ENCODE results near the gene NTN1.
"Not testable (repeated sequence)": the region's sequence is repeated elsewhere in the genome, so short reads cannot be mapped to it uniquely, and the experiment has no call there.

Gene NTN1

DNA sequence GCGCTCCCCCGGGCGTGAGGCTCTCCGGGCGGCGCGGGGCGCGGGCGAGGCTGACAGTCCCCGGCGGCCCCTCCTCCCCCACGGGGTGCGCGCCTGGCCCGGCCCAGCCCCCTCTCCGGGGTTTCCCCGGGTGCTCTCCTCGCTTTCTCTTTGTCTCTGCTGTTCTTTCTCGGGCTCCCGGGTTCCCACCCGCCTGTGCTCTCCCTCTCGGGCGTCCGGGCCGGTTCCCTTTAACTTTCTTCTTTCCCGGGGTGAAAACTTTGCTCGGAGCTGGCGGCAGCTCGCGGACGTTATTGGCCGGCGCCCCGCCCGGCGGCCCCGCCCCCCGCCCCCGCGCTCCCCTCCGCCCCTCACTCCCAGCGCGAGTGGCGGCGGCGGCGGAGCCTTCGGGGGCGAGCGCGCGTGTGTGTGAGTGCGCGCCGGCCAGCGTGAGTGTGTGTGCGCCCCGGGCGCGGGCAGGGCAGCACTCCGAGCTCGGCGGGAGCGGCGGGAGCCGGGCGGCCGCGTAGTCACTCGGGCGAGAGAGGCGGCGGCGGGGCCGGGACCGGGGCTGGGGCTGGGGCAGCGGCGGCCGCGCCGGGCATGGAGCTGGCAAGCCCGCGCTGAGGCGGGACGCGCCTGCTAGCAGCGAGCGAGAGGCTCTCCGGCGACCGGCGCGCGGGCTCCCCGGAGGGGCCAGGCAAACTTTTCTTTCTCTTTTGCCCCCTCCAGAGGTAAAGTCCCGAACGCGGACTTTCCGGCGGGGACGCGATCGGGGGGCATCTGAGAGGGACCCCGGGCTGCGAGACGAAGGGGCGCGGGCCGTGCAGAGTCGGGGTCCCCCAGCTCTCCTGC lies at the start of gene NTN1:
Gene NTN1, plus strand, starts transcription at position 353 of the 834 bp plus-strand sequence. CDS start 864 bp downstream, outside the sequence.
- DNase-seq = no peak

DNA sequence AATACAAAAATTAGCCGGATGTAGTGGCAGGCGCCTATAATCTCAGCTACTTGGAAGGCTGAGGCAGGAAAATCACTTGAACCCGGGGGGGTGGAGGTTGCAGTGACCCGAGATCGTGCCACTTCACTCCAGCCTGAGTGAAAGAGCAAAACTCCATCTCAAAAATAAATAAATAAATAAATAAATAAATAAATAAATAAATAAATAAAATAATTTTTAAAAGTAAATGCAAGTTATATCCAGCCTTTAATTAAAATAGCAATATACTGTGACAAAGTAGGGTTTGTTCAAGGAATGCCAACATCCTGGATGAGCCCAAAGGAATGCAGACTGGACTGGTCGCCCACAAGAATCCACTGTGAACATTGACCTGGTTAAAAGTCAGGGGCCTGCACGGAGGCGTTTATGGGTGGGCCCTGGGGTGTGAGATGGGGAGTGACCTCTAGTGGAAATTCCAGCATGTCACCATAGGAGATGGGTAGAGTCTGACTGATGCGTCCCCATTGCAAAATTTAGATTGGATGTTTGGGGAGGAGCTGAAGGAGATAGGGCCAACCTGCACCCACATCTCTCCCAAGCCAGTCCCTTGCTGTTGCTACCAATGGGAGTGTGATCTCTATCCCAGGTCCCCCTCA lies 46.1 kb upstream of the NTN1 start:
- no peak for DNase-seq

DNA sequence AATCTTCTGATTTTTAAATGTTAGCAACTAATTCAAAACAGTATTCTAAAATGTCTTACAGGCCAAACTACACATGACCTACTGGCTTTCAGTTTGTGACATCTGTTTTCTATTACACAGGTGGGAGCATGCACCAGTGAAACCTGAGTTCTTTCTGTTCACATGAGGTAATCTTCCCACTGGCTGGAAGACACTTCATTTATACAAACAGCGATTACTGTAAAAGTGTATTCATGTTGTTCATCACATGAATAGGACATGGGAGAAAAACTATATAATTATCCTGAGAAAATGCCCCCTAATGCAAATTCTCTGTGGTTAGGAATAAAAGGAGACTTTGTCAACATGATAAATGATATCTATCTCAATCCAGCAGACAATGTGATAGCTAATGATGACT lies 44.7 kb upstream of the NTN1 start:
- DNase-seq = no peak

DNA sequence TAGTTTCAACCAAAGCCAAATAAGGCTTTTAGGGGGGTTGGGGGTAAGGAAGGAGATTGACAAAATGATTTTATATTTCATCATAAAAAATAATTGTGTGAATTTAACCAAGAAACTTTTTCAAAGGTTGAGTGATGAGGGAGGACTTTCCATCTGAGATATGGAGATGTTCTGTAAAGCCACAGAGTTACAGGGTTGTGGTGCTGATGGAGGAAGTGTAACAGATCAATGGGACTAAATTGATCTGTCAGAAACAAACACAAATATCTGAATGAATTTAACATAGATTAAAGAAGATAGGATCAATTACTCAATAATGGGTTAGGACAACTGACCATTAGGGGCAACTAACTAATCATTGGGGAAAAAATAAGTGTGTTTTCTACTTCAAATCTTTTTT lies 41.6 kb upstream of the NTN1 start:
- DNase-seq = no peak

DNA sequence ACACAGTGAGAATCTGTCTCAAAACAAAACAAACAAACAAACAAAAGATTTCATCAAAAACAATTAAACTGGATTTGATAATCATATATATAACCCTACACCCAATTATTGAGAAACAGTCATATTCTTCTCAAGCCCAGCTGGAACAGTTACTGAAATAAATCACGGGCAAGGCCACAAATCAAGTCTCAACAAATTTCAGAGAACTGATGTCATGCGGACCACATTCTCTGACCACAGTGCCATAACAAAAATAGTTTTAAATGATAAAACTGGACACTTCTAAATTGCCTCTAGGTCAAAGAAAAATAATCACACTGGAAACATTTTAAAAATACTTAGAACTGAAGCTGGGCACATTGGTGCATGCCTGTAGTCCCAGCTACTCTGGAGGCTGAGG lies 39.9 kb upstream of the NTN1 start:
- DNase-seq = no peak

DNA sequence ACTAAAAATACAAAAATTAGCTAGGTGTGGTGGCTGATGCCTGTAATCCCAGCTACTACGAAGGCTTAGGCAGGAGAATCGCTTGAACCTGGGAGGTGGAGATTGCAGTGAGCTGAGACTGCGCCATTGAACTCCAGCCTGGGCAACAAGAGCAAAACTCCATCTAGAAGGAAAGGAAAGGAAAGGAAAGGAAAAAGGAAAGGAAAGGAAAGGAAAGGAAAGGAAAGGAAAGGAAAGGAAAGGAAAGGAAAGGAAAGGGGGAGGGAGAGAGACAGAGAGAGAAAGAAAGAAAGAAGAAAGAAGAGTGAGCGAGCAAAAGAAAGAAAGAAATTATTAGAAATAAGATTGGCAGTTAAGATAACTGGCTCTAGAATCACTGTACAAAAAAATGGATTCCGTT lies 37.1 kb upstream of the NTN1 start:
- not testable (repeated sequence) for DNase-seq

DNA sequence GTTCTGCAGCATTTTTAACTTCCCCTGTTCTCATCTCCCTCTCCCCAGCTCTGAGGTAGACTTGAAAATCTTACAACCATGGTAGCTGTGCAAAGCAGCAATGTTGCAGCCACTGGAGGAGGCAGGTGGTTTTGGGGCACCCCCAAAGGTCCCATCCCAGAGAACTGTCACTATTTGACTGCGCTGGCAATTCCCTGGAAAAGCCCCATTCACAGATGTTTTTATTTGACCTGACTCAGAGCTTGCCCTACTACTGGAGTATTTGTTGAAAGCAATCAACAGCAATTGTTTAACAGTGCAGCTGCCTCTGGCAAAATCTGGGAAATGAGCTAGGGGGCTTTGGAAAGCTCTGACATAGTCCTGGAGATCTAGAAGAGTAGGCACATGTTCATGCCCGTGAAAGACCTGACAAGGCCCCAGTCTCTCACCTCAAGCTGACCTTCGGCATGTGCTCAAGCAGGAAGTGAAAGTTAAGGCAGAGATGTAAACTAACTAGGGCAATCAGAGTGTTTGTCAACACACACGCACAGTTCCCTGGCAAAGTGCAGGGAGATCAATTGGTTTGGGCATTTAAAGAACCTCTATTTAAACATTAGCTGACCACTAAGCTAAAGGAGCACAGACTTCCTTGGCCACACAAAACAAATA lies 36.1 kb upstream of the NTN1 start:
- DNase-seq = no peak

DNA sequence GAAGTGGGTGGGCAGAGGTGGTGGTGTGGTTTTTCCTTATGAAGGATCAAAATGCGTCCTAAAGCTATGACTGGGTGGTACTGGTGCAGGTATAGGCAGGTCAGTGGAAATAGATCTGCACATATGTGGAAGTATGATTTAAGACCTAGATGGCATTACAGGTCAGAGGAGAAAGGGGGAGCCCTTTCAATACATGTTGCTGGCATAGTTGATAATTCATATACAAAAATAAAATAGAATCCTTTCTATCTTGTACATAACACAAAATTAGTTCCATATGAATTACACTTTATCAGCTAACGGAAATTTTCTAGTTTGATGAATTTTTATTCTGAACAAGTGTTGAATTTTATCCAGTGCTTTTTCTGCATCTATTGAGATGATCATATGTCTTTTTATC lies 35.0 kb upstream of the NTN1 start:
- no peak for DNase-seq

DNA sequence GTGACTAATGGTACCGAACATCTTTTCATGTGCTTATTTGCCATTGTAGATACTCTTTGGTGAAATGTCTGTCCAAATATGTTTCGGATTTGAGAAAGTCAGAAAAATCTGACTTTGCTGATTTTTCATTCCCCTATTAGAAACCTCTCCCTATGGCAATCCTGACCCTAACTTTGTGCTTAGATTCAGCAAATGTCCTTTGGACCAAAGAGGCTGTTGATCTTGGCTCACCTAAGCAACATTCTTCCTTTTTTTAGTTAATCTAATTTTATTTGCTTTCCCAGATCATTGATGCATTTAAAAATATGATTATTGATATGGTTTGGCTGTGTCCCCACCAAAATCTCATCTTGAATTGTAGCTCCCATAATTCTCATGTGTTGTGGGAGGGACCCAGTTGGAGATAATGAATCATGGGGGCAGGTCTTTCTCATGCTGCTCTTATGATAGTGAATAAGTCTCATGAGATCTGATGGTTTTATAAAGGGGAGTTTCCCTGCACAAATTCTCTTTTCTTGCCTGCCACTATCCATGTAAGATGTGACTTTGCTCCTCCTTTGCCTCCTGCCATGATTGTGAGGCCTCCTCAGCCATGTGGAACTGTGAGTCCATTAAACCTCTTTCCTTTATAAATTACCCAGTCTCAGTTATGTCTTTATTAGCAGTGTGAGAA lies 32.9 kb upstream of the NTN1 start:
- DNase-seq = not testable (repeated sequence)

DNA sequence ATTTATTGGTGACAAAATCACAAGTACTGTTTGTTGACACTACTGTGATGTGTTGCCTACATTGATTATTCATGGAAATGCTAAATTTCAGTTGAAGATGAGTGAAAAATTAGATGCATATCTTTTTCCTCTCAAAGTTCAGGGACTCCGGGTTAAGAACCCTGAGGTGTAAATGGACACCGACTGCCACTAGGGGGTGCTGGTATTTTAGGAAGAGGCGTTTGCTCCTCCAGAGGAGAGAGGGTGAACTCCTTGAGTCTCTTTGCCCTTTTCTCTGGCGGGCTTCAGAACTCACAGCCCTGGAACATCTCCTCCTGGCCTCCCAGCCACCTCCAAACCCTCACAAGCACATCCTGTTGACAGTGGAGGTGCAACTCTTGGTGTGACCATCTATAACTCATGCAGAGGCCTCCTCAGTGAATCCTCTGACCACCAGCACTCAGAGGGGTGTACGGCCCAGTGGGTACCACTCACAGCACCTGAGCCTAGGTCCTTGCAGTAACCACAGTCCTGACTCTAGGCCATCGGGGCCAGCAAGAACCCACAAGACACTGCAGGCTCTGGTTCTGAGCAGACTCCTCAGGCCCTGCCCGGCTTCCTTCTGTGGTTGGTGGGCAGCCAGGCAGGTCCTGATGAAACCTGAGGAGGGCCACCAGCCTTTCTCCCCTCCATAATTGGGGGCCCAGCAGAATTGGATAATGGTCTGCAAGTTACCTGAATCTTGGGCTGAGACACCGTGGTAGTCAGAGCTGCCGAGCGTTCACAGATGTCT lies 29.6 kb upstream of the NTN1 start:
- DNase-seq = no peak

DNA sequence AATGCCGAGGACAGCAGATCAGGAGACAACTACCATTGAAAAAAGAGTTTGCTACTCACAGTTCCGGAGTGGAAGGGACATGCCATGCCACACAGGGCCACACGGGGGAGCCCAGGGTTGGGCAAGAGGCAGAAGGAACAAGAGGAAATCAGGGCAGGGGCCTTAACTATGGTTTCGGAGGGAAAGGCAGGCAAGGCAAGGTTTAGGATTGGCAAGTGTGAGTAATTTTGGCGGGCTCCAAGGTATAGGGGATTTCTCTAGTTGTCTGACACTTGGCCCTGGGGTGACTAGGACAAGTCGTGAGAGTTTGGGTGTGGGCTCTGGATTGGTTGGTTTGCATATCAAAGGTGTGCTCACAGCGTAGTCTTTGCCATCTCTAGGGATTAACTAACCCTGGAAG lies 27.0 kb upstream of the NTN1 start:
- no peak for DNase-seq

DNA sequence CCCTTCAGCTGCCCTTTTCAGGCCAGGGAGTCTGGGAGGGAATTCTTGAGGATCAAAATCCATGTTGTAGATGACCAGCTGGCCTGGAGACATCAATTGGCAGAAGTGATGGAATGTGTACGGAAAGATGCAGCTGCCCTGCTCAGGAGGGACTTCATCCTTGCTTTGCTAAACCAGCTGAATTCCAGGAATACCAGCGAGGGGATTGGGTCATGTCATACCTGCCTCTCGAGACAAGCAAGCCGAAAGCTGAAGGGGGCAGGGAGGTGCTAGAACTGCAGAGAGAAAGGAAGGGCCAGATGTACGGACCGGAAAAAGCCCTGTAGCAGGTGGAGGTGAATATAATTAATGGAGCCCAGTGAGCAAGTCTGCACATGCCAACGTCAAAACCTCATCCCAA lies 25.6 kb upstream of the NTN1 start:
- no peak for DNase-seq

DNA sequence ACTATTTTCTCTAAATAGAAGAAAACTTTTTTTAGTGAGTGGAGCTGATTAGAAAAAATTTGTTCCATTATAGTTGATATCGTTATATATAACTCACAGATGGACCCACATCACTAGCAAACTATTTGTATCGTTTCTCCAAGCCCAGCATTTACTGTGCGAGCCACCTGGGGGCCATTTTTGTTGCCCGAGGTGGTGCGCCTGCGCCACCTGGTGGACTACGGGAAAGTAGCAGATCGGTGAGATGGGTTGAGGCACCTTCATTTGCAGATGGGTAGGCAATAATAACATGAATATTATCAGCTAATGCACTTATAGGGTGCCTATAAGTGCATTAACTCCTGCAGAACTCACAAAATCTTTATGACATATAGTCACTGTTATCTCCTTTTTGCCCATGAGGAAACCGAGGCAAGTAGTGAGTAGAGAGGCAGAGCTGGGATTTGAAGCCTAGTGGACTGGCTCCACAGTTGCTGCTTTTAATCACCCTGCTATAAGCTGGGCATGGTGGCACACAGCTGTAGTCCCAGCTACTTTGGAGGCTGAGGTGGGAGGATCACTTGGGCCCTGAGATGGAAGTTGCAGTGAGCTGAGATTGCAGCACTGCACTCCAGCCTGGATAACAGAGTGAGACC lies 23.2 kb upstream of the NTN1 start:
- no peak for DNase-seq

DNA sequence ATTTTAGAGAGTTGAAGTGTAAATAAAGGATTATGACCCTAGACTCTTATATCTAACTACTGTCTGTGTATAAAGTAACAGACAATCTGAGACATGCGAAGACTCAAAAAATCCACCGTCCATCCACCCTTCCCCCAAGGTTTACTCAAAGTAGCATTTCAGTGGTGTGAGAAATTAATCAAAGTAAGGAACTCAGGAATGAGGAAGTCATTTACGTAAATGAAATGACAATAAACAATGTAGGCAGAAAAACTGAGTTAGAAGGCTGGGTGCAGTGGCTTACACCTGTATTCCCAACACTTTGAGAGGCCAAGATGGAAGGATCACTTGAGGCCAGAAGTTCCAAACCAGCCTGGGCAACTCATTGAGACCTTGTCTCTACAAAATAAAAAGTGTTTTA lies 19.8 kb upstream of the NTN1 start:
- DNase-seq = no peak

DNA sequence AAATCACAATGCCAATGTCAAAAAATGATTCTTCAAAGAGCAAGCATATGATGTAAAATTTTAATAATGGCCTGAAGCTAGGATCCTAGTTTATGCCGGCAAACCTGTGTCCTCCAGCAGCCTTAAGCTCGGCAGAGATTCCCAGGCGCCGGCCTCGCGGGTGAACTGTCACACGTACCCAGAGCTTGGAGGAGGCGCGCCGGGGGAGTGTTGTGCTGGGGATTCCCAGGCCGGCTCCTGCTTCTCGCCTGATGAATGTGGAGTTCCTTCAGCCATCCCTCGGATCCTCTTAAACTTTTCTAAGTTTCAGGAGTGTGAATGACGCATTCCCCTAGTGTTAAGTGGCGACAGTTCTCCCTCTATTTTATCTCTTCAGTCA lies 19.1 kb upstream of the NTN1 start:
- no peak for DNase-seq

DNA sequence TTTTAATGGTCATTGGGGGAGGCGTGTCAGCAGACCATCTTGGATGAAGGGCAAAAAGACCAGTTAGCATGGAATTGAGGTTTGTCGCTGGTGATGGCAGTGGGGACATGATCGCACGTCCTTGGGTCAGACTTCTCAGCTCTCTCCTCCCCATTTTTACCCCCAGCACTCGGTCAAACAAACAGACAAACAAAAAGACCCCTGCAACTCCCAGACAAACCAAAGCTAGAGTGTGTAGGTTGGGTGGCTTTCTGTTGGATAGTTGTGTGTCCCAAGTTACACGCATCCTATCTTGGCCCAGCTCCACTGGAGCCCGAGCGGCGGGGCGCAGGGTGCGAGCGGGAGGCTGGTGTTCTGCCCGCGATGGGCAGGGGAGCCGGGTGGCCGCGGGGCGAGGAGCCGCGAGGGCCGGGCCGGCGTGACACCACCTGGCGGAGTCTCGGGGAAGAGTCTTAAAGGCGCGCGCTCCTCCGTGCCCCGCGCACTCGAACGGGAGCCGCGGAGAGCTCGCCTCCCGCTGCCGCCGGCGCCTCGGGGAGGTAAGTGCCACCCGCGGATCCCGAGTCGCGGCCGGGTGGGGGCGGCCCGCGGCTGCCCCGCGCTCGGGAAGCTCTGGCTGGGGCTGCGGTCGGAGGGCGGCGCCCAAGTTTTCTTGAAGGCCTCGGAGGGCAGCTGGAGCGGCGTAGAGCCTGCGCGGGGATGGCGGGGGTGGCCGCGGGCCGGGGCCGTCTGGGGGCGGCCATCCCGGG lies 18.5 kb upstream of the NTN1 start:
- DNase-seq = no peak

DNA sequence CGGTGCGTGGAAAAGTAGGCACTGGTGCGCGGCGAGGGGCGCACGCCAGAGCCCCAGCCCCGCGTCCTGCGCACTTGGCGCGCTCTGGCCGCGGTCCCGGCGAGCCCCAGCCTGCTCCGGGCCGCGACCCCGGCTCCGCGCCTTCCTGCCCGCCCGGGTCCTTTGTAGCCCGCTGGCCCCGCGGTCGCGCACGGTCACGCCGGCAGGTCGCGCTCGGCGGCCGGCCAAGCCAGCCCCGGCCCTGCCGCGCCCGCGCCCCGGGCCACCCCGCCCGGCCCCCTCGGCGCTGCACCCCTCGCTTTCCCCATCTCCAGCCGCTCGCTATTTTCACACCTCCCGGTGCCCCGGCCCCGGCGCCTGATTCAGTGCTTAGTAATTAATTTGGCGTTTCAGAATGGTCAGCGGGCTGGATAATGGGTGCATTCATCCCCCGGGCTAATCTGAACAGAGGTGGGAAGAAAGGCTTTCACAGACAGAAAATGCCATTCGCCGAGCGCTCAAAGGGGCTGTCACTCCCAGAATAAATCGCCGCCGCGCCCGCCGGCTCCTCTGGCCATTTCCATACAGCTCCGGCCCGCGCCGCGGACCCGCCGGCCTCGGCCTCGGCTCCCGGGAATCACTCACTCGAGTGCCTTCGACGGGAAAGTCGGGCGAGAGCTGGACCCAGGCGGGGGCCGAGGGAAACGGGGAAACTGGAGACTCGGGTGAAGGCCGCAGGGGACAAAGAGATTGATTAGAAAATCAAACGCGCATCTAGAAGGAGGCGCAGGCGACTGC lies 17.8 kb upstream of the NTN1 start:
- DNase-seq = no peak

DNA sequence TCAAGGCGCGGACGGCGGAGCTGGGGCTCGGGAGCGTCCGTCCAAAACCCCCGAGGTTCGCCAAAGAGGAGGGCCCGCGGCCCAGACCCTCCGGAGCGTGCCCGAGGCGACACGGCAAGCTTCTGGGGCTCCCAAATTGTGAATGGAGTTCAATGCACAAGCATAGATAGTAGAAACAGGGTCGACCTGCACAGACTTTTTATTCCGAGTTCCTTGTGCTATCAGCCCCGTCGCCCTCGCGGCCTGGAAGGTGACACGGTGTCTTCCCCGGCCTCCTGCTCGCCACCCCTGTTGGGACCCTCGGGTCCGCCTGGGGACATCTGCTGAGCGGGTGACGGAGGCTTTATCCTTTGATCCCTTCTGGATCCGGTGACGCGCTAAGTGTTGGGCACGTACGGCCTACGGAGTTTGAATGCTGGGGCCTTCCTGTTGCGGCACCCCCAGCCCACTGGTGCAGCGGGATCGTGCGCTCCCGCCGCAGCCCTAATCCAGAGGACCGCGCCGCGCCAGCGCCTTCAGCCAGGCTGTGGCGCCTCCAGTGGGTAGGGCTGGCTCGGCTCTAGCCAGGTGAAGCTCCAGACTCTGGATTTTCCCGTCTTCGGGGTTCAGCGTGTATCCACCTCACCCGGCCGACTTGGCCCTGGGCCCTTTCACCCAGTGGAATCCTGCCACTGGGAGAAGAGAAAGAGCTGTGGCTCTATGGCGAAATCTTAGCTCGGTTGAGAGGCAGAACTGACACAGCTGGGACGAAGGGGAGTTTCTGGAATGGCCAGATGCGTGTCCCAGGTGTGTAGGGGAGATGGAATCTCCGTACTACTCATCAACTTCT lies 17.0 kb upstream of the NTN1 start:
- DNase-seq = no peak

DNA sequence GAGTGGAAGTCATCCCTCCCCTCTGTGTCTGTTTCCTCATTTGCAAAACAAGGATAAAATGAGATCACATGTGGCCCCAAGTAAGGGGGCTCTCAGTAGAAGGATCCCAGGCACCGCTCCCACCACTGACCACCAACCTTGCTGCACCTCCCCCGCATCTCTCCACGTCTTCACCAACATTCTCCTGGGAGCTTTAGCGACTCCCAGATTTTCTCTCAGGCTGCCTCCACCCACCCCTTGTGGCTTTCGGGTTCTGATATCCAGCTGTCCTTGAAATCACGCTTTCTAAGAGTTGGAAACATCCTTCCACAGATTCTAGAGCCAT lies 16.4 kb upstream of the NTN1 start:
- no peak for DNase-seq

DNA sequence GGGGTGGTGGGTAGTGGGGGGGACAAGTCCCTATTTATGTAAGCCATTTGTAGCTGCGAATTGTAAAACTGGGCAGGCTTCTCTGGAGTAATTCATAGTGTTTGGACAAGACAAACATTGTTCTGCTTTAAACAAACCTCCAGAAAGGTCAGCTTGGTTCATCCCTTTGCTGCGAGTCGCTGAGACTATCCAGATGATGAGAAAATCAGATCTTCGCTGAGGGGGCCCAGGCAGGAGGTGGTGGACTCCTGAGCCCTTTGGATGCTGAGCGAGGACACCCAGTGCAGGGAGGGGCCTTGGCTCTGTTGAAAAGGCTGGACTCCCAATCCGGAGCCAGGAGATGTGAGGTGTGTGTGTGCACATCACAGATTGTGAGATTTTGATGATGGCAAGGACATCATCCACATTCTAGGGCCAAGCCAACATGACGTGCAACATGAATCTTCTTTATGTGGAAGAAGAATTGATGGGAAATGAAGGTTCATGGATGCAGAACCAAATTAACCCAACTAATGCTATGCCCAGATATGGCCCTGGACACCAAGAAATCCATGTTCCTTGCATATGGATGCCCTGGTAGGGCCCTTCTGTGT lies 15.0 kb upstream of the NTN1 start:
- DNase-seq = no peak
